Adipocyte (in vitro differentiated cells): ENCODE results near the gene TMEM121B.
"Not testable (repeated sequence)": the region's sequence is repeated elsewhere in the genome, so short reads cannot be mapped to it uniquely, and the experiment has no call there.

Experiments
- DNase-seq: peaks from one replicate; pipeline ENCODE4 v3.0.0-alpha.2; 2015; ENCODE audit warnings: low read depth
- H3K27me3 ChIP-seq: replicated peaks from 2 replicates; pipeline ENCODE4 v1.7.0; 2013; ENCODE audit warnings: mild to moderate bottlenecking, low read length, moderate library complexity; ENCODE audit not compliant: control insufficient read depth, insufficient read depth
- H3K36me3 ChIP-seq: 2 replicates; pipeline ENCODE4 v1.7.0; 2013; ENCODE audit warnings: low read length, mild to moderate bottlenecking, moderate library complexity; ENCODE audit not compliant: control insufficient read depth, insufficient read depth, severe bottlenecking
- H3K4me1 ChIP-seq: 2 replicates; pipeline ENCODE4 v1.7.0; 2013; ENCODE audit warnings: mild to moderate bottlenecking, low read length, moderate library complexity; ENCODE audit not compliant: control insufficient read depth, insufficient read depth
- H3K4me3 ChIP-seq: 2 replicates; pipeline ENCODE4 v1.7.0; 2013; ENCODE audit warnings: mild to moderate bottlenecking, low read length, moderate library complexity
- H3K9ac ChIP-seq: 2 replicates; pipeline ENCODE4 v1.7.0; 2013; ENCODE audit warnings: mild to moderate bottlenecking, low read length, moderate library complexity
- H3K9me3 ChIP-seq: 2 replicates; pipeline ENCODE4 v1.7.0; 2013; ENCODE audit warnings: mild to moderate bottlenecking, low read length, moderate library complexity; ENCODE audit not compliant: control insufficient read depth

TMEM121B gene

DNA sequence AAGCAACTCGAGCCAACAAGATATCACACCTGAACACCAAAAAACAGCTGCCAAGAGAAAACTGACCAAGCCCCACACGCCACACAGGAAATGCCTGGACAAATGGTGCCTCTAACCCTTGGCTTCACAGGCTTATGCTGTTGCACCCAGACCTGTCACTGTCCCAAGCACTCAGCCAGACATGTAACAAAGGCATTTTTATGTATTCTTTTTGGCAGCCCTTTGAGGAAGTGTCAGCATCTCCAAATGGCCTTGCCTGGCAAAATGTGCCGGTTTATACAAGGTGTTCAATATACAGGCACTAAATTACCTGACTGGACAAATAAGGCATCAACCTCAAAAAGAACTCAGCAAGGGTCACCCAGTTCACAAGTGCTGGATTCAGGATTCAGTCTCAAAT is 31.8 kb upstream of the TMEM121B start:
- Histone ChIP-seq H3K9ac (no peak overlapping the region), H3K9me3 (no peaks in the 10 kb centered on the region)

DNA sequence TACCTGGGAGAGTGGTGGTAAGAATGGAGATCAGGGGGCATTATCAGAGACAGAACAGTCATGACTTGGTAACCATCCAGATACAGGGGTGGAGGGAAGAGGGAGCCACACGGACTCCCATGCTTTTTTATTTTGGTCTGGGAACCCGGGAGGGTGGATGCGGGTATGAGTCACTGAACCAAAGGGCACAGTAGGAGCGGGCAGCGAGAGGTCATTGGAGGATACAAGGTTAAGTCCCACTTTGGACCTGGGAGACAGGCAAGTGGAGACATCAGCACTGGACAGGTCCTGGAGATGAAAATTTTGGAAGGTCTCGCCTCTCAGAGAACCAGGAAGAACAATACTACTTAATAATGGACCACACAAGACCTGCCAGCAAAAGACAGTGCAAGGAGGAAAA is 31.2 kb upstream of the TMEM121B start:
- H3K27me3 ChIP-seq = no peaks in the 10 kb centered on the region
- no peak for DNase-seq
- H3K36me3 ChIP-seq = peaks cover 6% of the 10 kb centered on the region
- peaks cover 5% of the 10 kb centered on the region for H3K4me1 ChIP-seq
- no peaks in the 10 kb centered on the region for H3K9me3 ChIP-seq
- no peak overlapping the region for H3K9ac ChIP-seq
- H3K4me3 ChIP-seq = no peak overlapping the region

More for the DNA sequence above, 31.8 kb upstream of the TMEM121B start:
- Histone ChIP-seq H3K4me1 (peaks cover 10% of the 10 kb centered on the region), H3K27me3 (no peaks in the 10 kb centered on the region), H3K4me3 (no peak overlapping the region), H3K36me3 (no peaks in the 10 kb centered on the region)
- no peak for DNase-seq

- Histone ChIP-seq H3K27me3 (no peaks in the 10 kb centered on the region), H3K4me3 (no peak overlapping the region), H3K9me3 (no peaks in the 10 kb centered on the region), H3K4me1 (peaks cover 3% of the 10 kb centered on the region), H3K9ac (no peak overlapping the region), H3K36me3 (peaks cover 13% of the 10 kb centered on the region)
- no peak for DNase-seq
Observed at GRCh38 chr22:17149076-17149815, 28.1 kb upstream of the TMEM121B start.

- not testable (repeated sequence) for DNase-seq, H3K9ac ChIP-seq, H3K9me3 ChIP-seq, H3K4me3 ChIP-seq, H3K4me1 ChIP-seq, H3K27me3 ChIP-seq
- peaks cover 26% of the 10 kb centered on the region for H3K36me3 ChIP-seq
Observed at GRCh38 chr22:17147458-17147857, 26.3 kb upstream of the TMEM121B start.

- Histone ChIP-seq H3K9me3 (no peaks in the 10 kb centered on the region), H3K36me3 (peaks cover 47% of the 10 kb centered on the region), H3K9ac (no peak overlapping the region), H3K4me3 (no peak overlapping the region), H3K4me1 (no peaks in the 10 kb centered on the region), H3K27me3 (no peaks in the 10 kb centered on the region)
- no peak for DNase-seq
Observed at GRCh38 chr22:17145021-17145680, 24.0 kb upstream of the TMEM121B start.

DNA sequence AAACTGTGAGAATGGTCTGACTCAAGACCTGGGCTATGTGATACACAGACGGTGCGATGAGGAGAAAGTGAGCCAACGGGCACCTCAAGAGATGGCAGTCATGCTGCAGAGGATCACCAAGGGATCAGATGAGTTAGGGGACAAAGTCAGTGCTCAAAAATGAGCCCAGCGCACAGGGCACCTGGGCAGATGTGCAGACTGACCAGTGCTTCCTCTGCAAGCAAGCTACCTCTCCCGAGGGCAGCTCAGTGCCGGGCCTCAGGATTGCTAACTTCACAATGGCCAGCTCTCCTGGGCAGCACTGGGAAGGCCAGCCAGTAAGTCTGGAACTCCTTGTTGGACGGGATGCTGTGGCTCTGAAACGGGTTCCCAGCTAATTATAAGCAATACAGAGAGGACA is 22.7 kb upstream of the TMEM121B start:
- no peak overlapping the region for H3K4me3 ChIP-seq
- no peaks in the 10 kb centered on the region for H3K27me3 ChIP-seq
- H3K9me3 ChIP-seq = no peaks in the 10 kb centered on the region
- H3K36me3 ChIP-seq = peaks cover 49% of the 10 kb centered on the region
- no peak overlapping the region for H3K9ac ChIP-seq
- no peak for DNase-seq
- H3K4me1 ChIP-seq = no peaks in the 10 kb centered on the region

DNA sequence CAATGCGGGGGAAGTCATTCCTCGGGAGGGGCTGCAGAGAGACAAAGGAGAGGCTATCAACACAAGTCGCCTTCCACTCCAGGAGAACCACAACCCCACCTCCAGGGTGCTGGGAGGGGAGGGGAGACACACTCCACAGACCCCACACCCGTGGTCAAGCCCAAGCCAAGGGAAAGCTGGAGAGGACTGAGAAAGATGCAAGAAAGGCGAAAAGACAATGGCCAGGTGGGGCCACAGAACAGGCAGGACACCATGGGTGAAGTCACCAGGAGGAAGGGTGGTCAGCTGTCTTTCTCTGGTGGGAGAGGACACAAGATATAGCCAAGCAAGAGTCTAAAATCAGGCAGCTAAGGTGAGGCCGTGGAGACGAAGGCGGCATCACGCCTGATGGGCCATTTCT is 21.9 kb upstream of the TMEM121B start:
- Histone ChIP-seq H3K9me3 (no peaks in the 10 kb centered on the region), H3K27me3 (no peaks in the 10 kb centered on the region), H3K9ac (no peak overlapping the region), H3K4me1 (no peaks in the 10 kb centered on the region), H3K36me3 (peaks cover 56% of the 10 kb centered on the region), H3K4me3 (no peak overlapping the region)
- no peak for DNase-seq

- H3K4me3 ChIP-seq = no peak overlapping the region
- H3K4me1 ChIP-seq = no peaks in the 10 kb centered on the region
Observed at GRCh38 chr22:17140826-17141766, 19.9 kb upstream of the TMEM121B start.

GRCh38 chr22:17140022-17140421 is 18.9 kb upstream of the TMEM121B start:
- Histone ChIP-seq H3K36me3 (peaks cover 53% of the 10 kb centered on the region), H3K9ac (no peak overlapping the region), H3K9me3 (no peaks in the 10 kb centered on the region), H3K27me3 (no peaks in the 10 kb centered on the region), H3K4me3 (no peak overlapping the region), H3K4me1 (no peaks in the 10 kb centered on the region)
- no peak for DNase-seq

More at GRCh38 chr22:17140826-17141766, 19.9 kb upstream of the TMEM121B start:
- no peak overlapping the region for H3K9ac ChIP-seq
- H3K36me3 ChIP-seq = peaks cover 55% of the 10 kb centered on the region
- no peaks in the 10 kb centered on the region for H3K9me3 ChIP-seq
- DNase-seq = no peak
- no peaks in the 10 kb centered on the region for H3K27me3 ChIP-seq

GRCh38 chr22:17138513-17138912 is 17.4 kb upstream of the TMEM121B start:
- H3K9ac ChIP-seq = no peak overlapping the region
- peaks cover 45% of the 10 kb centered on the region for H3K36me3 ChIP-seq
- H3K27me3 ChIP-seq = no peaks in the 10 kb centered on the region
- no peaks in the 10 kb centered on the region for H3K9me3 ChIP-seq
- H3K4me1 ChIP-seq = no peaks in the 10 kb centered on the region
- no peak overlapping the region for H3K4me3 ChIP-seq
- DNase-seq = no peak

- no peak overlapping the region for H3K9ac ChIP-seq
- DNase-seq = no peak
- H3K36me3 ChIP-seq = peaks cover 39% of the 10 kb centered on the region
- H3K4me3 ChIP-seq = no peak overlapping the region
- H3K27me3 ChIP-seq = no peaks in the 10 kb centered on the region
- H3K9me3 ChIP-seq = no peaks in the 10 kb centered on the region
- H3K4me1 ChIP-seq = no peaks in the 10 kb centered on the region
Observed at GRCh38 chr22:17137861-17138425, 16.8 kb upstream of the TMEM121B start.
